Hepatic stellate cell (primary cell): Measurements from ENCODE around the gene INAFM1.

ENCODE experiments used
- DNase-seq: peaks from one replicate; pipeline ENCODE4 v3.0.0; 2011; ENCODE audit warnings: low spot score

Gene INAFM1

GRCh38 chr19:47274071-47274890 is at the start of gene INAFM1:
Gene INAFM1 (plus strand): TSS chr19:47274885. CDS start chr19:47274920, 35 bp downstream.
- peak; percentile 88 for DNase-seq

- DNase-seq: peak; percentile 92
Measured at GRCh38 chr19:47225746-47226425, 48.8 kb upstream of the INAFM1 start.

GRCh38 chr19:47226426-47227351 is 48.0 kb upstream of the INAFM1 start:
- peak; percentile 76 for DNase-seq

GRCh38 chr19:47227352-47228167 is 47.1 kb upstream of the INAFM1 start:
- DNase-seq: peak; percentile 95

GRCh38 chr19:47228168-47228936 is 46.3 kb upstream of the INAFM1 start:
- peak; percentile 57 for DNase-seq

GRCh38 chr19:47228937-47229675 is 45.6 kb upstream of the INAFM1 start:
- DNase-seq: peak; percentile 33

GRCh38 chr19:47229676-47230053 is 45.0 kb upstream of the INAFM1 start:
- DNase-seq: no peak

- peak; percentile 65 for DNase-seq
Measured at GRCh38 chr19:47230054-47230920, 44.4 kb upstream of the INAFM1 start.

- no peak for DNase-seq
Measured at GRCh38 chr19:47230921-47231214, 43.8 kb upstream of the INAFM1 start, which contains the start of gene BBC3. Gene BBC3 (minus strand): TSS chr19:47231199. CDS start chr19:47228431, 2,768 bp downstream.

GRCh38 chr19:47231215-47232054 is 43.2 kb upstream of the INAFM1 start:
- DNase-seq: peak; percentile 82

GRCh38 chr19:47232422-47233211 is 42.1 kb upstream of the INAFM1 start:
- peak; percentile 82 for DNase-seq

GRCh38 chr19:47236072-47236675 is 38.5 kb upstream of the INAFM1 start:
- DNase-seq: no peak

- DNase-seq: no peak
Measured at GRCh38 chr19:47239152-47239551, 35.5 kb upstream of the INAFM1 start.

- DNase-seq: peak; percentile 63
Measured at GRCh38 chr19:47239610-47240296, 34.9 kb upstream of the INAFM1 start.

GRCh38 chr19:47240556-47240955 is 34.1 kb upstream of the INAFM1 start:
- no peak for DNase-seq
